HepG2 (cell line): ENCODE data around the gene GPR62. TPM values are rescaled to one million over a fixed set of nuclear protein-coding genes. Genes with fewer than 3 reads are reported as not detected.

ENCODE experiments used
- CREB1 ChIP-seq, 2 experiments: fragments of 450-650 bp in 1 of 2; IDR thresholded peaks; 2 replicates each; pipeline ENCODE4 v1.6.1; 2016 to 2017; ENCODE audit warnings: control low read depth in 1 of 2, mild to moderate bottlenecking in 1 of 2, missing compliant biosample characterization in 1 of 2, missing genetic modification characterization in 1 of 2
- FOXA1 ChIP-seq, 2 experiments: fragments of 450-650 bp in 1 of 2; sonication (generic) in 1 of 2; formaldehyde crosslinking in 1 of 2; IDR thresholded peaks; 2 replicates each; pipeline versions ENCODE4 v1.4.0 to v1.6.1; 2016 to 2020; ENCODE audit warnings: missing genetic modification reagents in 1 of 2
- FOXK2 ChIP-seq: fragments of 450-650 bp; IDR thresholded peaks from 2 replicates; pipeline ENCODE4 v1.6.1; 2016
- HDAC2 ChIP-seq: sonication (generic); formaldehyde crosslinking; IDR thresholded peaks from 2 replicates; pipeline ENCODE4 v1.4.0; 2020; ENCODE audit warnings: missing genetic modification reagents
- HOXA3 ChIP-seq: sonication (generic); formaldehyde crosslinking; IDR thresholded peaks from 2 replicates; pipeline ENCODE4 v1.5.0; 2020; ENCODE audit warnings: missing genetic modification reagents
- IKZF5 ChIP-seq: IDR thresholded peaks from 2 replicates; pipeline ENCODE4 v1.6.1; 2018; ENCODE audit warnings: missing genetic modification reagents, mild to moderate bottlenecking, missing compliant biosample characterization
- KMT2A ChIP-seq: sonication (generic); formaldehyde crosslinking; IDR thresholded peaks from 2 replicates; pipeline ENCODE4 v1.4.0; 2020; ENCODE audit warnings: missing genetic modification reagents
- MAF1 ChIP-seq: sonication (generic); formaldehyde crosslinking; IDR thresholded peaks from 2 replicates; pipeline ENCODE4 v1.5.0; 2020; ENCODE audit warnings: missing genetic modification reagents, borderline replicate concordance
- MTA1 ChIP-seq: sonication (generic); formaldehyde crosslinking; IDR thresholded peaks from 2 replicates; pipeline ENCODE4 v1.4.0; 2020; ENCODE audit warnings: missing genetic modification reagents, mild to moderate bottlenecking, borderline replicate concordance
- MXI1 ChIP-seq: IDR thresholded peaks from 3 replicates; pipeline ENCODE4 v1.6.1; 2012; ENCODE audit warnings: low read depth, low read length, inconsistent platforms, borderline replicate concordance
- POLR2AphosphoS5 ChIP-seq: IDR thresholded peaks from 2 replicates; pipeline ENCODE4 v1.6.1; 2012; ENCODE audit warnings: low read depth, low read length
- PTBP1 ChIP-seq: fragments of 200-400 bp; formaldehyde crosslinking; IDR thresholded peaks from 2 replicates; pipeline ENCODE4 v1.6.1; 2018; ENCODE audit warnings: low read length, low read depth; ENCODE audit not compliant: poor library complexity, severe bottlenecking
- RBAK ChIP-seq: sonication (generic); formaldehyde crosslinking; IDR thresholded peaks from 2 replicates; pipeline ENCODE4 v1.5.1; 2020; ENCODE audit warnings: mild to moderate bottlenecking, missing genetic modification reagents
- STAG1 ChIP-seq: sonication (generic); formaldehyde crosslinking; IDR thresholded peaks from 2 replicates; pipeline ENCODE4 v1.4.0; 2020; ENCODE audit warnings: missing genetic modification reagents
- ZBTB4 ChIP-seq: sonication (generic); formaldehyde crosslinking; IDR thresholded peaks from 2 replicates; pipeline ENCODE4 v1.4.0; 2020; ENCODE audit warnings: missing genetic modification reagents, mild to moderate bottlenecking, borderline replicate concordance
- ZNF180 ChIP-seq: sonication (generic); formaldehyde crosslinking; IDR thresholded peaks from 2 replicates; pipeline ENCODE4 v1.4.0; 2020; ENCODE audit warnings: low read depth, missing genetic modification reagents, borderline replicate concordance
- ZNF224 ChIP-seq: sonication (generic); formaldehyde crosslinking; IDR thresholded peaks from 2 replicates; pipeline ENCODE4 v1.5.0; 2020; ENCODE audit warnings: mild to moderate bottlenecking, missing genetic modification reagents
- ZNF704 ChIP-seq: sonication (generic); formaldehyde crosslinking; IDR thresholded peaks from 2 replicates; pipeline ENCODE4 v1.8.1; 2023; ENCODE audit warnings: mild to moderate bottlenecking, inconsistent platforms, moderate library complexity, missing genetic modification reagents, borderline replicate concordance
- polyA plus RNA-seq, 8 experiments: library from polyadenylated mRNA; depleted of rRNA in 3 of 8; stranded (reverse) in 7 of 8; unstranded in 1 of 8; fragments of >200 nt; fragmentation: Illumina TruSeq in 4 of 8; extraction: Trizol in 4 of 8; gene quantifications; 2 replicates each; pipeline versions ENCODE4 v1.2.1 to v1.2.3, GENCODE V29; 2011 to 2016; ENCODE audit warnings: low read depth in 4 of 8, missing spikeins in 1 of 8, mixed read lengths in 1 of 8; ENCODE audit not compliant: insufficient read depth in 1 of 8
- total RNA-seq, 5 experiments: library from RNA; depleted of rRNA; stranded (reverse); fragments of >200 nt; fragmentation: Illumina TruSeq; extraction: Trizol; gene quantifications; 2 replicates each; pipeline ENCODE4 v1.2.3, GENCODE V29; 2016; ENCODE audit warnings: low read depth in 1 of 5
- TF ChIP-seq, protein P1 (sequence below): IDR thresholded peaks from 2 replicates; pipeline ENCODE4 v1.6.1; 2016; ENCODE audit warnings: missing compliant biosample characterization, missing genetic modification reagents, borderline replicate concordance
- TF ChIP-seq, protein P2 (sequence below): sonication (generic); formaldehyde crosslinking; IDR thresholded peaks from 2 replicates; pipeline ENCODE4 v1.4.0; 2020; ENCODE audit warnings: low read depth, mild to moderate bottlenecking, missing genetic modification reagents

GPR62 gene
- total and polyA plus RNA-seq, 2 of the 13 experiments (the other 11 are each of a cell fraction or from before 2014, with no cell fraction given), result not detected

- TF ChIP-seq IKZF5 (CRISPR knock-in tag), result peak; percentile 92
- TF ChIP-seq RBAK (CRISPR knock-in tag), result no peak
- peak; percentile 20; the same call in 1 of the 2 replicates for TF ChIP-seq MAF1
- TF ChIP-seq, protein P1, sequence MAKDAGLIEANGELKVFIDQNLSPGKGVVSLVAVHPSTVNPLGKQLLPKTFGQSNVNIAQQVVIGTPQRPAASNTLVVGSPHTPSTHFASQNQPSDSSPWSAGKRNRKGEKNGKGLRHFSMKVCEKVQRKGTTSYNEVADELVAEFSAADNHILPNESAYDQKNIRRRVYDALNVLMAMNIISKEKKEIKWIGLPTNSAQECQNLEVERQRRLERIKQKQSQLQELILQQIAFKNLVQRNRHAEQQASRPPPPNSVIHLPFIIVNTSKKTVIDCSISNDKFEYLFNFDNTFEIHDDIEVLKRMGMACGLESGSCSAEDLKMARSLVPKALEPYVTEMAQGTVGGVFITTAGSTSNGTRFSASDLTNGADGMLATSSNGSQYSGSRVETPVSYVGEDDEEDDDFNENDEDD (CRISPR knock-in tag), result peak; percentile 63
- peak; percentile 100 for TF ChIP-seq MXI1
- TF ChIP-seq MTA1 (CRISPR knock-in tag), result peak; percentile 76; the same call in 1 of the 2 replicates
- TF ChIP-seq ZNF224, result peak; percentile 34; the same call in 1 of the 2 replicates
- TF ChIP-seq POLR2AphosphoS5, result peak; percentile 59
- TF ChIP-seq HOXA3 (CRISPR knock-in tag), result peak; percentile 81; the same call in 1 of the 2 replicates
- peak; percentile 93 for TF ChIP-seq STAG1 (CRISPR knock-in tag)
- TF ChIP-seq KMT2A, result peak; percentile 84
- TF ChIP-seq, protein P2, sequence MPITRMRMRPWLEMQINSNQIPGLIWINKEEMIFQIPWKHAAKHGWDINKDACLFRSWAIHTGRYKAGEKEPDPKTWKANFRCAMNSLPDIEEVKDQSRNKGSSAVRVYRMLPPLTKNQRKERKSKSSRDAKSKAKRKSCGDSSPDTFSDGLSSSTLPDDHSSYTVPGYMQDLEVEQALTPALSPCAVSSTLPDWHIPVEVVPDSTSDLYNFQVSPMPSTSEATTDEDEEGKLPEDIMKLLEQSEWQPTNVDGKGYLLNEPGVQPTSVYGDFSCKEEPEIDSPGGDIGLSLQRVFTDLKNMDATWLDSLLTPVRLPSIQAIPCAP, result no peak
- peak; percentile 75 for TF ChIP-seq HDAC2 (CRISPR knock-in tag)
- TF ChIP-seq ZNF180 (CRISPR knock-in tag), result no peak
- TF ChIP-seq FOXK2, result peak; percentile 82
- no peak for TF ChIP-seq FOXA1 (IDR thresholded peaks at IDR 0.05)
- no peak; the same call in none of the 2 replicates for TF ChIP-seq FOXA1 (CRISPR knock-in tag; IDR thresholded peaks at IDR 0.05)
- TF ChIP-seq ZBTB4 (CRISPR knock-in tag), result peak; percentile 94; the same call in 1 of the 2 replicates
- no peak for TF ChIP-seq PTBP1
- TF ChIP-seq ZNF704, result no peak; the same call in 1 of the 2 replicates
- TF ChIP-seq CREB1 (IDR thresholded peaks at IDR 0.05), result no peak
- TF ChIP-seq CREB1 (CRISPR knock-in tag; IDR thresholded peaks at IDR 0.05), result no peak
These were observed 13.2 kb upstream of the GPR62 start, which contains the start of the genes PARP3 and RRP9 (continued) for GRCh38 chr3:51941798-51942602.
